Panc1 (cell line): ENCODE data around the gene UCHL5. TPM values are rescaled to one million over a fixed set of nuclear protein-coding genes. Genes with fewer than 3 reads are reported as not detected.
"Not testable (repeated sequence)": the region's sequence is repeated elsewhere in the genome, so short reads cannot be mapped to it uniquely, and the experiment has no call there.

ENCODE experiments used
- ATAC-seq: fragments of 200-7000 bp; cut with Tn5 transposase; 2 replicates; pipeline ENCODE4 v1.9.1; 2020; ENCODE audit warnings: mild to moderate bottlenecking, moderate library complexity
- BruUV-seq: library from RNA; stranded (reverse); fragments of 400-500 nt; replicated peaks from 2 replicates; lab custom pipeline; 2021; lab: Mats Ljungman, UMichigan
- CTCF ChIA-PET: fragments of 300-600 bp; sonication (Branson Sonifier 250); formaldehyde crosslinking; loops from one replicate; lab custom pipeline; 2022; ENCODE audit warnings: antibody characterized with exemption; lab: Charles Lee
- POLR2A ChIA-PET: fragments of 300-600 bp; sonication (Branson Sonifier 250); formaldehyde crosslinking; loops from one replicate; lab custom pipeline; 2022; ENCODE audit warnings: antibody characterized with exemption; lab: Charles Lee
- DNase-seq: peaks from one replicate; pipeline ENCODE4 v3.0.0-alpha.2; 2010; ENCODE audit warnings: low read depth, low spot score
- H3K27ac ChIP-seq: 2 replicates; pipeline ENCODE4 v1.5.1; 2011; ENCODE audit warnings: mild to moderate bottlenecking, low read length, inconsistent platforms
- H3K27me3 ChIP-seq: fragments of 200-500 bp; sonication (Bioruptor generic); 2 replicates; pipeline ENCODE4 v1.6.0; 2014; ENCODE audit warnings: low read length, inconsistent platforms; ENCODE audit not compliant: control insufficient read depth, insufficient read depth
- H3K36me3 ChIP-seq: fragments of 200-500 bp; sonication (Bioruptor generic); 2 replicates; pipeline ENCODE4 v1.5.1; 2014; ENCODE audit warnings: inconsistent platforms, mild to moderate bottlenecking, low read length, moderate library complexity; ENCODE audit not compliant: control insufficient read depth, insufficient read depth
- H3K4me1 ChIP-seq: 2 replicates; pipeline ENCODE4 v1.5.1; 2011; ENCODE audit warnings: inconsistent platforms, mild to moderate bottlenecking, low read length, moderate library complexity; ENCODE audit not compliant: control insufficient read depth, insufficient read depth
- H3K4me3 ChIP-seq, 2 experiments: 2 replicates each; pipeline ENCODE4 v1.5.1; 2011 to 2012; ENCODE audit warnings: low read depth in 2 of 2, low read length in 2 of 2, mild to moderate bottlenecking in 2 of 2, inconsistent platforms in 1 of 2, moderate library complexity in 1 of 2
- H3K9me3 ChIP-seq: fragments of 200-500 bp; sonication (Bioruptor generic); 2 replicates; pipeline ENCODE4 v1.5.1; 2014; ENCODE audit warnings: low read depth, mild to moderate bottlenecking, inconsistent platforms, low read length, moderate library complexity; ENCODE audit not compliant: control insufficient read depth, insufficient read depth
- POLR2AphosphoS5 ChIP-seq: IDR thresholded peaks from 2 replicates; pipeline ENCODE4 v1.6.1; 2012; ENCODE audit warnings: mild to moderate bottlenecking, low read depth, low read length, moderate library complexity
- SIN3A ChIP-seq: IDR thresholded peaks from 2 replicates; pipeline ENCODE4 v1.6.1; 2012; ENCODE audit warnings: low read depth, mild to moderate bottlenecking, low read length, moderate library complexity, borderline replicate concordance; ENCODE audit not compliant: insufficient read depth
- TCF7L2 ChIP-seq: IDR thresholded peaks from 2 replicates; pipeline ENCODE4 v1.6.1; 2011; ENCODE audit warnings: mild to moderate bottlenecking, low read depth, low read length, inconsistent platforms
- in situ Hi-C: cut with HindIII; loops from 2 replicates; pipeline ENCODE4 v1.10.0; 2016; ENCODE audit warnings: low sequenced_read_pairs, low pct_unique_long_range_greater_than_20kb
- intact Hi-C: fragments of 100-400 bp; cut with micrococcal nuclease; formaldehyde crosslinking; loops from one replicate; pipeline ENCODE4 v1.10.0; 2022; ENCODE audit not compliant: unreplicated experiment
- total RNA-seq: library from RNA; stranded (reverse); gene quantifications from one replicate; pipeline ENCODE4 v1.2.1, GENCODE V29; 2021; ENCODE audit not compliant: unreplicated experiment
- TF ChIP-seq, protein P1 (sequence below), 2 experiments: IDR thresholded peaks; 2 replicates each; pipeline ENCODE4 v1.6.1; 2011 to 2012; ENCODE audit warnings: low read depth in 2 of 2, control low read depth in 1 of 2, low read length in 1 of 2, mild to moderate bottlenecking in 1 of 2, moderate library complexity in 1 of 2; ENCODE audit not compliant: insufficient read depth in 1 of 2

UCHL5 gene
- total RNA-seq, 1 experiment from 2014 or later: 42.6 TPM

DNA sequence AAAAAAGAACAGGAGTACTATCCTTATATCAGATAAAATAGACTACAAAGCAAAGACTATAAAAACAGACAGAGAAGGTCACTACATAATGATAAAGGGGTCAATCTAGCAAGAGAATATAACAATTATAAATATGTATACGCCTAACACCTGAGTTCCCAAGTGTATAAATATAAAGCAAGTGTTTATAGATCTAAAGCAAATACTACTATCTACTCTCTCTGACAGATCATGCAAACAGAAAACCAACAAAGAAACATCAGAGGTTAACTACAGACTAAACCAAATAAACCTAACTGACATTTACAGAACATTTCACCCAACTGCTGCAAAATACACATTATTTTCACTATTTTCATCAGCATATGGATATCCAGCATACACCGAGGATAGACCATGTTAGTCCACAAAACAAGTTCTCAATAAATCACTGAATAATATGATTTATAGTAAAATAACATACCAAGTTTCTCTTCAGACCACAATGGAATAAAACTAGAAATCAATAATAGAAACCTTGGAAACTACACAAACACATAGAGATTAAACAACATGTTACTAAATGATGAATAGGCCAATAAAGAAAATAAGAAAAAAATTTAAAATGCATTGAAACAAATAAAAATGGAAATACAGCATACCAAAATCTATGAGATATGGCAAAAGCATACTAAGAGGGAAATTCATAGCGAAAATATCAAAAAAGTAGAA is 22.7 kb downstream of the UCHL5 start:
- DNase-seq: no peak
- intact Hi-C loops: no loop called here
- Histone ChIP-seq H3K9me3 (no peaks in the 10 kb centered on the region), H3K27ac (no peak overlapping the region), H3K4me1 (no peaks in the 10 kb centered on the region; the same call in 1 of the 2 replicates), H3K27me3 (no peaks in the 10 kb centered on the region), H3K4me3 (no peak overlapping the region), H3K36me3 (no peaks in the 10 kb centered on the region; the same call in 1 of the 2 replicates)
- BruUV-seq: no TSS peak
- in situ Hi-C loops: no loop called here
- TF ChIP-seq POLR2AphosphoS5: no peak
- ATAC-seq: no peak
- ChIA-PET POLR2A (no interaction called here), CTCF (no interaction called here)

DNA sequence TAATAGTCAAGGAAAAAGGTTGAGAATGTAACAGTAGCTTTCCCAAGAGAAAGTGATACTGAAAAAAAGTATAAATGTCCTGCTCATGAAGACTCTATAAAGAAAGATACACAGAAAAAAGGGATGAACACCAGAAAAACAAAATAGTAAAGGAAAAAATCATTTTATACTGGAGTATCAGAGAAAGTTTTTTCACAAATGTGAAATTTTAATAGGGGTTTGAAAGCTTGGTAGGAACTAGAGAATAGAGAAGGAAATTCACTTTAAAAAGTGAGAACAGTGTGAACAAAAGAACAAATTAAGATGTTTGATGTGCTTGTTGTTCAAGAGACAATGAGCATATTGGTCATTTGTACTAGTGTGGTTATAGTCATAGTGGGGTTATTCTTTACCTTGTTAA is 25.6 kb downstream of the UCHL5 start:
- ChIA-PET CTCF (no interaction called here), POLR2A (no interaction called here)
- Histone ChIP-seq H3K27ac (no peak overlapping the region), H3K9me3 (no peaks in the 10 kb centered on the region), H3K36me3 (peaks cover 3% of the 10 kb centered on the region; the same call in 1 of the 2 replicates), H3K4me1 (no peaks in the 10 kb centered on the region; the same call in 1 of the 2 replicates), H3K27me3 (no peaks in the 10 kb centered on the region), H3K4me3 (no peak overlapping the region)
- TF ChIP-seq SIN3A (no peak), TCF7L2 (no peak), POLR2AphosphoS5 (no peak)
- TF ChIP-seq, protein P1, sequence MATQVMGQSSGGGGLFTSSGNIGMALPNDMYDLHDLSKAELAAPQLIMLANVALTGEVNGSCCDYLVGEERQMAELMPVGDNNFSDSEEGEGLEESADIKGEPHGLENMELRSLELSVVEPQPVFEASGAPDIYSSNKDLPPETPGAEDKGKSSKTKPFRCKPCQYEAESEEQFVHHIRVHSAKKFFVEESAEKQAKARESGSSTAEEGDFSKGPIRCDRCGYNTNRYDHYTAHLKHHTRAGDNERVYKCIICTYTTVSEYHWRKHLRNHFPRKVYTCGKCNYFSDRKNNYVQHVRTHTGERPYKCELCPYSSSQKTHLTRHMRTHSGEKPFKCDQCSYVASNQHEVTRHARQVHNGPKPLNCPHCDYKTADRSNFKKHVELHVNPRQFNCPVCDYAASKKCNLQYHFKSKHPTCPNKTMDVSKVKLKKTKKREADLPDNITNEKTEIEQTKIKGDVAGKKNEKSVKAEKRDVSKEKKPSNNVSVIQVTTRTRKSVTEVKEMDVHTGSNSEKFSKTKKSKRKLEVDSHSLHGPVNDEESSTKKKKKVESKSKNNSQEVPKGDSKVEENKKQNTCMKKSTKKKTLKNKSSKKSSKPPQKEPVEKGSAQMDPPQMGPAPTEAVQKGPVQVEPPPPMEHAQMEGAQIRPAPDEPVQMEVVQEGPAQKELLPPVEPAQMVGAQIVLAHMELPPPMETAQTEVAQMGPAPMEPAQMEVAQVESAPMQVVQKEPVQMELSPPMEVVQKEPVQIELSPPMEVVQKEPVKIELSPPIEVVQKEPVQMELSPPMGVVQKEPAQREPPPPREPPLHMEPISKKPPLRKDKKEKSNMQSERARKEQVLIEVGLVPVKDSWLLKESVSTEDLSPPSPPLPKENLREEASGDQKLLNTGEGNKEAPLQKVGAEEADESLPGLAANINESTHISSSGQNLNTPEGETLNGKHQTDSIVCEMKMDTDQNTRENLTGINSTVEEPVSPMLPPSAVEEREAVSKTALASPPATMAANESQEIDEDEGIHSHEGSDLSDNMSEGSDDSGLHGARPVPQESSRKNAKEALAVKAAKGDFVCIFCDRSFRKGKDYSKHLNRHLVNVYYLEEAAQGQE (IDR thresholded peaks at IDR 0.05; ENCODE audit: insufficient read depth in 1 of 2, low read depth in 2 of 2, low read length in 1 of 2): no peak
- intact Hi-C loops: no loop called here
- DNase-seq: no peak
- in situ Hi-C loops: no loop called here
- no TSS peak for BruUV-seq
- ATAC-seq: no peak

DNA sequence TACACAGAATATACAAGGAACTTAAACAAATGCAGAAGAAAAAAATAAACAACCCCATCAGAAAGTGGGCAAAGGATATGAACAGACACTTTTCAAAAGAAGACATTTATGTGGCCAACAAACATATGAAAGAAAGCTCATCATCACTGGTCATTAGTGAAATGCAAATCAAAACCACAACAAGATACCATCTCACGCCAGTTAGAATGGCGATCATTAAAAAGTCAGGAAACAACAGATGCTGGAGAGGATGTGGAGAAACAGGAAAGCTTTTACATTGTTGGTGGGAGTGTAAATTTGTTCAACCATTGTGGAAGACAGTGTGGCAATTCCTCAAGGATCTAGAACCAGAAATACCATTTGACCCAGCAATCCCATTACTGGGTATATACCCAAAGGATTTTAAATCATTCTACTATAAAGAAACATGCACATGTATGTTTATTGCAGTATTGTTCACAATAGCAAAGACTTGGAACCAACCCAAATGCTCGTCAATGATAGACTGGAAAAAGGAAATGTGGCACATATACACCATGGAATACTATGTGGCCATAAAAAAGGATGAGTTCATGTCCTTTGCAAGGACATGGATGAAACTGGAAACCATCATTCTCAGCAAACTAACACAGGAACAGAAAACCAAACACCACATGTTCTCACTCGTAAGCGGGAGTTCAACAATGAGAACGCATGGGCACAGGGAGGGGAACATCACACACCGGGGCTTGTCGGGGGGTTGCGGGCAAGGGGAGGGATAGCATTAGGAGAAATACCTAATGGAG is 26.3 kb downstream of the UCHL5 start:
- DNase-seq, intact Hi-C loops, H3K27me3 ChIP-seq, H3K36me3 ChIP-seq, H3K4me3 ChIP-seq, ATAC-seq, H3K4me1 ChIP-seq, POLR2A ChIA-PET, BruUV-seq, H3K27ac ChIP-seq, in situ Hi-C loops, H3K9me3 ChIP-seq, CTCF ChIA-PET: not testable (repeated sequence)
